Keratinocyte (primary cell): ENCODE results near the gene TSTD1. TPM values are rescaled to one million over a fixed set of nuclear protein-coding genes. Genes with fewer than 3 reads are reported as not detected.

Experiments used
- DNase-seq: peaks from one replicate; pipeline ENCODE4 v3.0.0-alpha.2; 2011; ENCODE audit warnings: low read depth, missing footprints, low spot score
- FAIRE-seq: peaks from 2 replicates; lab custom pipeline; 2011; peaks lifted over from hg19 to GRCh38; lab: Jason Lieb, UNC
- H2AFZ ChIP-seq: 2 replicates; pipeline ENCODE4 v1.6.0; 2012; ENCODE audit warnings: low read length, control low read depth, inconsistent platforms; ENCODE audit not compliant: control insufficient read depth
- H3K27ac ChIP-seq: 2 replicates; pipeline ENCODE4 v1.5.1; 2011; ENCODE audit warnings: low read length; ENCODE audit not compliant: control insufficient read depth, insufficient read depth
- H3K27me3 ChIP-seq: 3 replicates; pipeline ENCODE4 v1.6.0; 2011; ENCODE audit warnings: low read length; ENCODE audit not compliant: control insufficient read depth, insufficient read depth; ENCODE audit errors: extremely low read depth
- H3K36me3 ChIP-seq, 2 experiments: 2 replicates in 1 of 2; 3 replicates in 1 of 2; pipeline ENCODE4 v1.5.1; 2011; ENCODE audit warnings: low read length in 2 of 2, mild to moderate bottlenecking in 1 of 2; ENCODE audit not compliant: control insufficient read depth in 2 of 2, insufficient read depth in 2 of 2; ENCODE audit errors: extremely low read depth in 1 of 2
- H3K4me1 ChIP-seq: 3 replicates; pipeline ENCODE4 v1.5.1; 2011; ENCODE audit warnings: low read length; ENCODE audit not compliant: control insufficient read depth, insufficient read depth; ENCODE audit errors: extremely low read depth
- H3K4me2 ChIP-seq: 3 replicates; pipeline ENCODE4 v1.6.0; 2011; ENCODE audit warnings: low read depth, low read length; ENCODE audit not compliant: control insufficient read depth, insufficient read depth; ENCODE audit errors: extremely low read depth
- H3K4me3 ChIP-seq, 3 experiments: fragments of 200-600 bp in 1 of 3; sonication (generic) in 1 of 3; 2 replicates in 2 of 3; 3 replicates in 1 of 3; pipeline ENCODE4 v1.5.1; 2011 to 2016; ENCODE audit warnings: low read length in 3 of 3, mild to moderate bottlenecking in 3 of 3, control low read depth in 2 of 3, inconsistent platforms in 1 of 3, low read depth in 1 of 3, mixed read lengths in 1 of 3, mixed run types in 1 of 3, moderate library complexity in 1 of 3; ENCODE audit not compliant: control insufficient read depth in 2 of 3, insufficient read depth in 2 of 3; ENCODE audit errors: extremely low read depth in 1 of 3
- H3K79me2 ChIP-seq: 2 replicates; pipeline ENCODE4 v1.6.0; 2012; ENCODE audit warnings: low read length; ENCODE audit not compliant: control insufficient read depth, insufficient read depth
- H3K9ac ChIP-seq: 3 replicates; pipeline ENCODE4 v1.6.0; 2011; ENCODE audit warnings: low read length; ENCODE audit not compliant: control insufficient read depth, insufficient read depth; ENCODE audit errors: extremely low read depth
- H3K9me1 ChIP-seq: 3 replicates; pipeline ENCODE4 v1.6.0; 2011; ENCODE audit warnings: low read length; ENCODE audit not compliant: control insufficient read depth, insufficient read depth; ENCODE audit errors: extremely low read depth
- H3K9me3 ChIP-seq: 2 replicates; pipeline ENCODE4 v1.5.1; 2012; ENCODE audit warnings: low read depth, low read length; ENCODE audit not compliant: control insufficient read depth
- H4K20me1 ChIP-seq: 3 replicates; pipeline ENCODE4 v1.6.0; 2011; ENCODE audit warnings: low read length; ENCODE audit not compliant: control insufficient read depth, insufficient read depth; ENCODE audit errors: extremely low read depth
- EZH2 ChIP-seq: IDR thresholded peaks from one replicate; pipeline ENCODE4 v1.6.1; 2012; ENCODE audit warnings: inconsistent platforms, mild to moderate bottlenecking, low read length, moderate library complexity
- dilution Hi-C: fragments of 300-500 bp; cut with MboI; formaldehyde crosslinking; loops from one replicate; pipeline ENCODE4 v1.7.0; 2020; ENCODE audit warnings: low sequenced_read_pairs; ENCODE audit not compliant: extremely low pct_ligation_motif_present
- polyA plus RNA-seq, 5 experiments: library from polyadenylated mRNA; depleted of rRNA in 3 of 5; stranded (reverse) in 3 of 5; stranded (forward) in 1 of 5; unstranded in 1 of 5; fragments of >200 nt; gene quantifications; 1 replicate in 1 of 5; 2 replicates in 3 of 5; 3 replicates in 1 of 5; pipeline versions ENCODE4 v1.2.1 to v1.2.3, GENCODE V29; 2011 to 2012; ENCODE audit warnings: missing spikeins in 2 of 5, low read depth in 1 of 5, low replicate concordance in 1 of 5
- TF ChIP-seq, protein P1 (sequence below), 3 experiments: IDR thresholded peaks in 1 of 3; conservative IDR thresholded peaks in 1 of 3; optimal IDR thresholded peaks in 1 of 3; 2 replicates in 2 of 3; 3 replicates in 1 of 3; pipeline versions ENCODE3 to v1.5.1; 2011; ENCODE audit warnings: low read length in 3 of 3, mild to moderate bottlenecking in 3 of 3, moderate library complexity in 2 of 3, control low read depth in 1 of 3, inconsistent platforms in 1 of 3; ENCODE audit not compliant: insufficient read depth in 2 of 3; ENCODE audit errors: extremely low read depth in 1 of 3

Gene TSTD1
- polyA plus RNA-seq, 1 donor (not counting 4 experiments of a cell fraction or from before 2014, with no cell fraction given), result 106 TPM

DNA sequence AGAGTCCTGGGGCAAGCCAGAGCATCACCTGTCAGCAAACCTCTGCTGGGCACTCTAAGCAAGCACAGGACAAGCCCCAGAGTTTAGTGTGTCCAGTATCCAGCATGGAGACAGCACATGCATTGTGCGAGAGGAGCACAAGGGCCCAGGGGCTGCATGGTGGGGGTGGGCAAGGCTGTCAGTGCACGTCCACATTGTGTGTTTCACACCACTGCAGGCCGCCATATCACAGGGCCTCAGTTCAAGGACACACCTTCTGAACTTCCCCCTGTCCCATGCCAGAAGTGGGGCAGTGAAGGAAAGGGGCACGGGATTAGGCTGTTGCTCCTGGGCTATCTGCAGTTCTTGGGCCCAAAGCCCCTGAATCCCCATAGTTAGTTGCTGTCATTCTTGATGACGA is 782 bp upstream of the TSTD1 start:
- FAIRE-seq, result no peak
- dilution Hi-C loops, result no loop called here

DNA sequence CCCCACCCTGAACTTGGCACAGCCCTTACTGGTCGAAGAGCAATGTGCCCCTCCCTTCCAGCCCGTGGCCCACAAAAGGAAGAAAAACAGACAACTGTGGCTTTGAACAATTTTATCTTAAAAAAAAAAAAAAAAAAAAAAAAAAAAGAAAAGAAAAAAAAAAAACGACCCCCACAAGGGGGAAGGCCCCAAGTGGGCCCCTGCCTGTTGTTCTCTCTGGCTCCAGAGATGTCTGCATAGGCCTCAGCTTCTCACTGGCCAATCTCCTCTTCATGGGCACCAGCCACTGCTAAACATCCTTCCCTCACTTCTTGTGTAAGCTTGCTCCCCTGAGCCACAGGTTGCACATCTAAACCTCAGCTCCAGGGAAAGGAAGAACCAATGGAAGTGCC is 386 bp upstream of the TSTD1 start:
- dilution Hi-C loops, result no loop called here
- Histone ChIP-seq H3K27me3 (no peaks in the 10 kb centered on the region), H3K4me1 (peaks cover 12% of the 10 kb centered on the region), H3K79me2 (peaks cover 7% of the 10 kb centered on the region), H3K4me3 (peak overlapping the region in 2 of 3 experiments; percentile 77), H3K36me3 (peaks cover 21 to 23% of the 10 kb centered on the region in 2 experiments), H3K9me3 (no peaks in the 10 kb centered on the region), H2AFZ (no peak overlapping the region), H4K20me1 (no peaks in the 10 kb centered on the region), H3K9me1 (no peaks in the 10 kb centered on the region), H3K9ac (peak overlapping the region; percentile 84), H3K4me2 (peak overlapping the region; percentile 89), H3K27ac (peak overlapping the region; percentile 82)
- no peak for TF ChIP-seq EZH2
- TF ChIP-seq, protein P1, sequence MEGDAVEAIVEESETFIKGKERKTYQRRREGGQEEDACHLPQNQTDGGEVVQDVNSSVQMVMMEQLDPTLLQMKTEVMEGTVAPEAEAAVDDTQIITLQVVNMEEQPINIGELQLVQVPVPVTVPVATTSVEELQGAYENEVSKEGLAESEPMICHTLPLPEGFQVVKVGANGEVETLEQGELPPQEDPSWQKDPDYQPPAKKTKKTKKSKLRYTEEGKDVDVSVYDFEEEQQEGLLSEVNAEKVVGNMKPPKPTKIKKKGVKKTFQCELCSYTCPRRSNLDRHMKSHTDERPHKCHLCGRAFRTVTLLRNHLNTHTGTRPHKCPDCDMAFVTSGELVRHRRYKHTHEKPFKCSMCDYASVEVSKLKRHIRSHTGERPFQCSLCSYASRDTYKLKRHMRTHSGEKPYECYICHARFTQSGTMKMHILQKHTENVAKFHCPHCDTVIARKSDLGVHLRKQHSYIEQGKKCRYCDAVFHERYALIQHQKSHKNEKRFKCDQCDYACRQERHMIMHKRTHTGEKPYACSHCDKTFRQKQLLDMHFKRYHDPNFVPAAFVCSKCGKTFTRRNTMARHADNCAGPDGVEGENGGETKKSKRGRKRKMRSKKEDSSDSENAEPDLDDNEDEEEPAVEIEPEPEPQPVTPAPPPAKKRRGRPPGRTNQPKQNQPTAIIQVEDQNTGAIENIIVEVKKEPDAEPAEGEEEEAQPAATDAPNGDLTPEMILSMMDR (optimal IDR thresholded peaks at IDR 0.05 in 1 of 3, IDR thresholded peaks at IDR 0.05 in 1 of 3, conservative IDR thresholded peaks at IDR 0.05 in 1 of 3; ENCODE audit: extremely low read depth in 1 of 3, insufficient read depth in 2 of 3, low read length in 3 of 3), result no peak
- FAIRE-seq, result no peak
- no peak for DNase-seq

More for the DNA sequence above, 782 bp upstream of the TSTD1 start:
- no peak for DNase-seq
- H3K9me1 ChIP-seq, result no peaks in the 10 kb centered on the region
- TF ChIP-seq, protein P1 (optimal IDR thresholded peaks at IDR 0.05 in 1 of 3, IDR thresholded peaks at IDR 0.05 in 1 of 3, conservative IDR thresholded peaks at IDR 0.05 in 1 of 3; ENCODE audit: extremely low read depth in 1 of 3, insufficient read depth in 2 of 3, low read length in 3 of 3), result no peak
- no peak for TF ChIP-seq EZH2
- H3K4me1 ChIP-seq, result peaks cover 12% of the 10 kb centered on the region
- no peaks in the 10 kb centered on the region for H3K9me3 ChIP-seq
- no peak overlapping the region for H3K4me2 ChIP-seq
- H2AFZ ChIP-seq, result no peak overlapping the region
- no peaks in the 10 kb centered on the region for H4K20me1 ChIP-seq
- peaks cover 10% of the 10 kb centered on the region for H3K79me2 ChIP-seq
- H3K9ac ChIP-seq, result no peak overlapping the region
- H3K27ac ChIP-seq, result no peak overlapping the region
- H3K27me3 ChIP-seq, result no peaks in the 10 kb centered on the region
- H3K36me3 ChIP-seq, result peaks cover 21 to 23% of the 10 kb centered on the region in 2 experiments
- no peak overlapping the region for H3K4me3 ChIP-seq
